Mammary epithelial cell (primary cell): ENCODE measurements around the gene C14orf132.

ENCODE experiments used
- CTCF ChIP-seq, 2 donors: IDR thresholded peaks in 1 of 2; conservative IDR thresholded peaks in 1 of 2; 2 replicates each; pipeline ENCODE4 v1.5.1; 2011 to 2012; ENCODE audit warnings: inconsistent platforms in 2 of 2, low read length in 2 of 2, mild to moderate bottlenecking in 2 of 2, control low read depth in 1 of 2, low read depth in 1 of 2; ENCODE audit not compliant: insufficient read depth in 1 of 2; ENCODE audit errors: extremely low read depth in 1 of 2
- EZH2 ChIP-seq: IDR thresholded peaks from 2 replicates; pipeline ENCODE4 v1.6.1; 2012; ENCODE audit warnings: low read length, inconsistent platforms, borderline replicate concordance

GRCh38 chr14:96104469-96105057, 65.4 kb downstream of the C14orf132 start:
- TF ChIP-seq CTCF (conservative IDR thresholded peaks at IDR 0.05 in 1 of 2, IDR thresholded peaks at IDR 0.05 in 1 of 2; ENCODE audit: extremely low read depth in 1 of 2, insufficient read depth in 1 of 2, low read depth in 1 of 2, low read length in 2 of 2) (no peak), EZH2 (no peak)
